Colonic mucosa (tissue), 4 donors: ENCODE data around the gene CLPTM1L. TPM values are rescaled to one million over a fixed set of nuclear protein-coding genes. Genes with fewer than 3 reads are reported as not detected.

Experiments used
- DNase-seq: peaks from one replicate; pipeline ENCODE4 v3.0.0-alpha.2; 2020
- H3K27ac ChIP-seq: fragments of 200-600 bp; one replicate; pipeline ENCODE4 v1.8.0; 2021
- H3K27me3 ChIP-seq: fragments of 200-600 bp; one replicate; pipeline ENCODE4 v1.8.0; 2021
- H3K36me3 ChIP-seq: fragments of 200-600 bp; one replicate; pipeline ENCODE4 v1.8.0; 2021
- H3K4me1 ChIP-seq: fragments of 200-600 bp; one replicate; pipeline ENCODE4 v1.8.0; 2021; ENCODE audit warnings: mild to moderate bottlenecking
- H3K4me3 ChIP-seq: fragments of 200-600 bp; one replicate; pipeline ENCODE4 v1.8.0; 2021
- H3K9ac ChIP-seq, 2 donors: one replicate each; pipeline ENCODE4 v1.7.0; 2013; ENCODE audit warnings: control low read depth in 2 of 2, low read depth in 2 of 2, low read length in 2 of 2
- H3K9me3 ChIP-seq: fragments of 200-600 bp; one replicate; pipeline ENCODE4 v1.8.0; 2021
- CTCF ChIP-seq: fragments of 200-600 bp; IDR thresholded peaks from one replicate; pipeline ENCODE4 v1.8.0; 2022; ENCODE audit warnings: antibody characterized with exemption, mild to moderate bottlenecking
- intact Hi-C: fragments of 100-400 bp; cut with DNase I; formaldehyde crosslinking; loops from one replicate; pipeline ENCODE4 v1.14.1; 2022
- total RNA-seq, 2 donors: library from RNA; stranded (reverse); fragmentation: NEBNext Ultra II Directional in 1 of 2; extraction: Animal tissue kit (Norgen Biotek cat#: 25700) in 1 of 2; gene quantifications; one replicate each; pipeline ENCODE4 v1.2.1, GENCODE V29; 2021
- donor health status: healthy.
- donor health status: DM: no; HTN: no; CAD: no.
- donor health status: DM: no; HTN: no; CAD: no.

The CLPTM1L gene
- total RNA-seq, 2 donors from 2014 or later: 80.1 to 138 TPM

DNA sequence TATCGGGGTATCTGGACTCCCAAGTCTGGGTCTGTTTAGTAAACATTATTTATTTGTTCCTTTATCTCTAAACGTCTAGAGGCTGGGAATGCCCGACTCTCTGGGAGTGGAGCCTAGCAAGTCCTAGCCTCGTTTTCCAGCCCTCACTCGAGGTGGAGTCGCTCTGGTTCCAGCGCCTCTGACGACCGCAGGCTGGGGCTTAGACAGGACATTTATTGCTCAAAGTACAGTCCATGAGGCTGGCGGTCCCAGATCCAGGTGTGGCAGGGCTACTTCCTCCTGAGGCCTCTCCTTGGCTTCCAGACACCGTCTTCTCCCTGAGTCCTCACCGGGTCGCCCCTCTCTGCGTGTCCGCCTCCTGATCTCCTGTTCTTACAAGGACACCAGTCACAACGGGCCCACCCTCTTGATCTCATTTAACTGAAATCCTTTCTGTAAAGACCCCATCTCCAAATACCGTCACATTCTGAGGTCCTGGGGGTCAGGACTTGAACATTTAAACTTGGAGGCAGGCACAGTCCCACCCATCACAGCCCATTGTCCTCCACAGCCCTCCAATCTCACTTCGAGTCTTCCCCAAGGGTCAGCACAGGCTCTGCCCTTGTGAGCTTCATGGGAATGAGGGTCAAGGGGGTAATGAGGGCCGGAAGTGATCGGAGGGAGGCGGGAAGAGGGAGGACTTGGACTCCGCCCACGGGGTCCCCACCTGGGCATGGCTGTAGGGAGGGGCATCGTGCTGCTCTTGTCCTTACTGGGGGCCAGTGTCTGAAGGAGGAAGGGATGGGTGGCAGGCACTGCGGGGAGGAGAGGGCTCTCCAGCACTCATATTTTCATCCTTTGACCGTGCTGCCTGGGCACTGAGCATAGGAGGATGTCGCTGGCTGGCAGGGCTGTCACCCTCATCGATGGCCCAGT, 12.2 kb upstream of the CLPTM1L start:
- Histone ChIP-seq H3K9ac (no peak overlapping the region), H3K9me3 (no peaks in the 10 kb centered on the region), H3K27ac (no peak overlapping the region), H3K36me3 (no peaks in the 10 kb centered on the region), H3K27me3 (no peaks in the 10 kb centered on the region), H3K4me1 (no peaks in the 10 kb centered on the region), H3K4me3 (no peak overlapping the region)
- intact Hi-C loops: no loop called here
- DNase-seq: no peak
- TF ChIP-seq CTCF: no peak

DNA sequence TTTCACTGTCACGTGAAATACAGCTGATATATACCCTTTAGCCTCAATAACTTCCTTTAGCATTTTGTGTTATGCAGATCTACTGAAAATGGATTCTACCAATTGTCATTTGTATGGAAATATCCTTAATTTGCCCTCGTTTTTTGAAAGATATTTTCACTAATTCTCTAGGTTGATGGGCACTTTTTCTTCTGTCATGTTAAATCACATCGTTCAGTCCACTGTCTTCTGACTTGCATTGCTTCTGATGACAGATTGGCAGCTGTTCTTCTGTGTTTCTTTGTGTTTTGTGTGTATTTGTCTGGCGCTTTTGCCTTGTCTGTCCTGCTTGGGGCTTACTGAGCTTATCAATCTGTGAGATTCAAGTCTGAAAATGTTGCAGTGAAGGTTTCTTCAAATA, 9.7 kb upstream of the CLPTM1L start:
- Histone ChIP-seq H3K9me3 (no peaks in the 10 kb centered on the region), H3K27ac (no peak overlapping the region), H3K36me3 (no peaks in the 10 kb centered on the region), H3K9ac (no peak overlapping the region), H3K4me1 (no peaks in the 10 kb centered on the region), H3K27me3 (no peaks in the 10 kb centered on the region), H3K4me3 (no peak overlapping the region)
- DNase-seq: no peak
- intact Hi-C loops: no loop called here
- TF ChIP-seq CTCF: no peak

DNA sequence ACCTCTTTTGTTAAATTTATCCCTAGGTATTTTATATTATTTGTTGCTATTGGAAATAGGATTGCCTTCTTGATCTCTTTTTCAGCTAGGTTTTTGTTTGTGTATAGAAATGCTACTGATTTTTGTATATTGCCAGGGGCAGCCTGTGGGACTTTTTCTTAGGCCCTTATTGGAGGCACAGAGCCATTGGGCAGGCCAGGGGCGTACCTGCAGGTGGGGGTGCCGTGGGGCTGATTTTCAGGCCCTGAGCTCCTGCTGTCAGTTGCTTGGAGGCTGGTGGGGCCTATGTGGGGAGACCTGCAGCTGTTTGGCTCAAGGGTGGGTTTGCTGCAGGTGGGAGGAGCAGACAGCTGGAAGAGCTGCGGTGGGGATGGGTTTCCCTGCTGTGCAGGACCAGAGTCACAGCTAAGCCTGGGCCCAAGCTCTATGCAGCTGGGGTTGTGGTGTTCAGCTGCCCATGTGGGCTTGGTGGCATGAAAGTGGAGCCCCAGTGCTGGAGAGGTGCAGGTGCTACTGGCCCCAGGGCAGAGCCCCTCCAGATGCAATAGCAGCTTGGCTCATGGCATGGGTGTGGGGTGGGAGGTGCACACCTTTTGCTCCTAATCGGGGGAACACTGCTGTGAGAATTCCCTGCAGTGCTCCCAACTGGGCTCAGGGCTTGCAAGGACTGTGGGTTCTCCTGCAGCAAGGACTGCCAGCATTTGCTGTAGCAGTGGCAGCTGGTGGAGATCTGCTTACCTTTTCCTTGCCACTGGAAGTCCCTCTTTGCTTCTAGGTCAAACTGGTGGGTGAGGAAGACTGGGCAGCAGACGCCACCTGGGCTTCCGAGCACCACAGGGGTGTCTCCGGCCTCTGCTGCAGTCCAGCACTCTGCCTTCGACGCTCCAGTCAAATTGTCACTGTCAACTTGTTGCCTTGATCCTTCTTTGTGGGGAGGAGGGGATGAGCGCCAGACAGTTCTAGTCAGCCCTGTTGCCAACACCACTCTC, 7.6 kb upstream of the CLPTM1L start:
- no peak overlapping the region for H3K27ac ChIP-seq
- DNase-seq: no peak
- TF ChIP-seq CTCF: no peak
- H3K9ac ChIP-seq: no peak overlapping the region
- no peak overlapping the region for H3K4me3 ChIP-seq
- intact Hi-C loops: no loop called here
- H3K27me3 ChIP-seq: no peaks in the 10 kb centered on the region
- H3K9me3 ChIP-seq: no peaks in the 10 kb centered on the region
- H3K36me3 ChIP-seq: no peaks in the 10 kb centered on the region
- no peaks in the 10 kb centered on the region for H3K4me1 ChIP-seq

- Histone ChIP-seq H3K4me3 (no peak overlapping the region), H3K27me3 (no peaks in the 10 kb centered on the region), H3K4me1 (no peaks in the 10 kb centered on the region), H3K36me3 (no peaks in the 10 kb centered on the region), H3K9me3 (no peaks in the 10 kb centered on the region), H3K9ac (no peak overlapping the region), H3K27ac (no peak overlapping the region)
- intact Hi-C loops: no loop called here
- DNase-seq: no peak
- TF ChIP-seq CTCF: no peak
These were observed 6.3 kb upstream of the CLPTM1L start for GRCh38 chr5:1351156-1351555.

- Histone ChIP-seq H3K36me3 (no peaks in the 10 kb centered on the region), H3K27me3 (no peaks in the 10 kb centered on the region), H3K27ac (no peak overlapping the region), H3K4me3 (no peak overlapping the region), H3K9me3 (no peaks in the 10 kb centered on the region), H3K4me1 (peaks cover 6% of the 10 kb centered on the region), H3K9ac (no peak overlapping the region)
- intact Hi-C loops: no loop called here
- no peak for DNase-seq
- TF ChIP-seq CTCF: no peak
These were observed 4.3 kb upstream of the CLPTM1L start for GRCh38 chr5:1349246-1349645.
